ENCODE results near the gene MFAP3.

GRCh38 chr5:154076240-154076922 is 37.6 kb downstream of the MFAP3 start:
- no peak for TF ChIP-seq CTCF (IDR thresholded peaks at IDR 0.05)
- no peak for TF ChIP-seq EP300 (IDR thresholded peaks at IDR 0.05)
